Endothelial cell of umbilical vein (primary cell): ENCODE data around the gene PDPN.

Experiments
- EZH2 ChIP-seq: IDR thresholded peaks from 2 replicates; pipeline ENCODE4 v1.6.1; 2012; ENCODE audit warnings: borderline replicate concordance, low read depth, mild to moderate bottlenecking, moderate library complexity, low read length, inconsistent platforms; ENCODE audit not compliant: severe bottlenecking
- FOS ChIP-seq: IDR thresholded peaks from 2 replicates; pipeline ENCODE4 v1.6.1; 2011; ENCODE audit warnings: mild to moderate bottlenecking, low read length, moderate library complexity, borderline replicate concordance; ENCODE audit not compliant: insufficient read depth
- GATA2 ChIP-seq: IDR thresholded peaks from 2 replicates; pipeline ENCODE4 v1.7.0; 2011; ENCODE audit warnings: low read depth, mild to moderate bottlenecking, moderate library complexity, mixed read lengths, low read length; ENCODE audit not compliant: insufficient read length, insufficient read depth
- JUN ChIP-seq: IDR thresholded peaks from 2 replicates; pipeline ENCODE4 v1.6.1; 2011; ENCODE audit warnings: borderline replicate concordance, low read depth; ENCODE audit not compliant: insufficient read length, insufficient read depth
- MYC ChIP-seq: IDR thresholded peaks from one replicate; pipeline ENCODE4 v1.6.1; 2011; ENCODE audit warnings: mild to moderate bottlenecking, low read depth, low read length
- POLR2A ChIP-seq: IDR thresholded peaks from 2 replicates; pipeline ENCODE4 v1.6.1; 2012; ENCODE audit warnings: low read depth, mild to moderate bottlenecking, control low read depth, low read length
- POLR2AphosphoS5 ChIP-seq: IDR thresholded peaks from 2 replicates; pipeline ENCODE4 v1.6.1; 2012; ENCODE audit warnings: low read depth, mild to moderate bottlenecking, control low read depth, low read length, moderate library complexity; ENCODE audit not compliant: insufficient read depth
- TF ChIP-seq, protein P1 (sequence below), 2 donors: IDR thresholded peaks; 1 replicate in 1 of 2; 2 replicates in 1 of 2; pipeline ENCODE4 v1.5.1; 2011; ENCODE audit warnings: low read length in 2 of 2, mild to moderate bottlenecking in 2 of 2, moderate library complexity in 2 of 2, control low read depth in 1 of 2, inconsistent platforms in 1 of 2, low read depth in 1 of 2; ENCODE audit not compliant: insufficient read depth in 1 of 2; ENCODE audit errors: extremely low read depth in 1 of 2
- TF ChIP-seq, protein P2 (sequence below): IDR thresholded peaks from 2 replicates; pipeline ENCODE4 v1.6.1; 2011; ENCODE audit not compliant: insufficient read depth, insufficient read length

DNA sequence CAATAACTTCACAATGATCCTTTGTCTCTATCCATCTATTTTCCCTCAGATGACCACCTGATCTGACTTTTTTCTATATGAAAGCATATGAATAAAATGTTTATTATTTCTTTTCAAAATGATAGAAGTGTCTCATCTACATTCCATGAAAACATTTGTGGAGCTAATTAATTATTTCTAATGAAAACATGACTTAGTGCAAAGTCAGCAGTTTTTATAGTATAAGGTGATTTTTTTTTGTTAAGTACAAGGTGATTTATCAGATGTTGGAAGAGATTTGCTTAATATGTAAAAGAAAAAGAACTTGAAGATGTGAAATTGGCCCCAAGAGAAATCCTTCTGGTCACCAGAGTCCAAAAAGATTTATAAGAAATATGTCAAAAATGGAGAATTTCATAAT is 43.5 kb downstream of the PDPN start:
- TF ChIP-seq, protein P1, sequence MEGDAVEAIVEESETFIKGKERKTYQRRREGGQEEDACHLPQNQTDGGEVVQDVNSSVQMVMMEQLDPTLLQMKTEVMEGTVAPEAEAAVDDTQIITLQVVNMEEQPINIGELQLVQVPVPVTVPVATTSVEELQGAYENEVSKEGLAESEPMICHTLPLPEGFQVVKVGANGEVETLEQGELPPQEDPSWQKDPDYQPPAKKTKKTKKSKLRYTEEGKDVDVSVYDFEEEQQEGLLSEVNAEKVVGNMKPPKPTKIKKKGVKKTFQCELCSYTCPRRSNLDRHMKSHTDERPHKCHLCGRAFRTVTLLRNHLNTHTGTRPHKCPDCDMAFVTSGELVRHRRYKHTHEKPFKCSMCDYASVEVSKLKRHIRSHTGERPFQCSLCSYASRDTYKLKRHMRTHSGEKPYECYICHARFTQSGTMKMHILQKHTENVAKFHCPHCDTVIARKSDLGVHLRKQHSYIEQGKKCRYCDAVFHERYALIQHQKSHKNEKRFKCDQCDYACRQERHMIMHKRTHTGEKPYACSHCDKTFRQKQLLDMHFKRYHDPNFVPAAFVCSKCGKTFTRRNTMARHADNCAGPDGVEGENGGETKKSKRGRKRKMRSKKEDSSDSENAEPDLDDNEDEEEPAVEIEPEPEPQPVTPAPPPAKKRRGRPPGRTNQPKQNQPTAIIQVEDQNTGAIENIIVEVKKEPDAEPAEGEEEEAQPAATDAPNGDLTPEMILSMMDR (IDR thresholded peaks at IDR 0.05; ENCODE audit: extremely low read depth in 1 of 2, insufficient read depth in 1 of 2, low read depth in 1 of 2, low read length in 2 of 2): no peak
- TF ChIP-seq EZH2 (no peak), POLR2AphosphoS5 (no peak), GATA2 (no peak), JUN (no peak), MYC (no peak), POLR2A (no peak), FOS (no peak)
- TF ChIP-seq, protein P2, sequence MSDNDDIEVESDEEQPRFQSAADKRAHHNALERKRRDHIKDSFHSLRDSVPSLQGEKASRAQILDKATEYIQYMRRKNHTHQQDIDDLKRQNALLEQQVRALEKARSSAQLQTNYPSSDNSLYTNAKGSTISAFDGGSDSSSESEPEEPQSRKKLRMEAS: no peak
